ENCODE data around the gene METTL23.
"Not testable (repeated sequence)": the region's sequence is repeated elsewhere in the genome, so short reads cannot be mapped to it uniquely, and the experiment has no call there.

The METTL23 gene

DNA sequence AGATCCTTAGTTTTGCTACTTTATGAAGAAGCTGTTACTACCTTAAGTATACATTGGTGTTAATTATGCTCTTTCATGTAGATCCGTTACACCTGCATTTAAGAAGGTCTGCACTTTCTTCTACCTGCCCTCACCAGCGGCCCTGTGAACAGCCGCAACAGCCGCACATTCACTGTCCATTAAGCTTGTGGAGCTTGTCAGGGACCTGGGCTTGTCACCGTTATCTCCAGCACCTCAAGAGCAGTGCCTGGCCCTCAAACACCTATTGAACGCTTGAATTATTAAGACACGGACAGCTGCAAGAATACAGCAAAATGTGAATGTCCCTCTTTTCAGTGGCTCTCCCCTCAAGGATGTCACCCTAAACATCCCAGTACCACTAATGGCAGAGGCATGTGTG lies 12.9 kb upstream of the METTL23 start:
- no peak for DNase-seq (ENCODE audit: low read depth in 3 of 3)

DNA sequence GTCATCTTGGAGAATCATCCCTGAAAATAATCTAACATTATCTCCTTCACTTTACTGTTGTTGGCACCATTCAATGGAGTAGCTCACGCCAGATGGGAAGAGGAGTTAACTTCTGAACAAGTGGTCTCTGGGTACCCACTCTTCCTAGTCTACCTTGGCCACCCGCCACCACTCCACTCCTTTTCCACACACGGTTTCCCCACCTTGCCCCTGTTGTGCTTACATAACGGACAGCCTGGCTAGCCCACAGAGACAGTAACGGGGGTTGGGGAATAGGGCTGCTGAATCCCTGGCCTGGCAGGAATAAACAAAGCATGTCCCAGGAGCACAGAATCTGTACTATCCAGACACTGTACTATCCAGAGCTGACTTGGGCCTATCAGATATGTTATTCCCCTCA lies 12.3 kb upstream of the METTL23 start:
- no peak for DNase-seq (ENCODE audit: low read depth in 3 of 3)

GRCh38 chr17:76714822-76715495 lies 11.7 kb upstream of the METTL23 start:
- DNase-seq (ENCODE audit: low read depth in 3 of 3) = peak; percentile 43 to 64 (median 61)

DNA sequence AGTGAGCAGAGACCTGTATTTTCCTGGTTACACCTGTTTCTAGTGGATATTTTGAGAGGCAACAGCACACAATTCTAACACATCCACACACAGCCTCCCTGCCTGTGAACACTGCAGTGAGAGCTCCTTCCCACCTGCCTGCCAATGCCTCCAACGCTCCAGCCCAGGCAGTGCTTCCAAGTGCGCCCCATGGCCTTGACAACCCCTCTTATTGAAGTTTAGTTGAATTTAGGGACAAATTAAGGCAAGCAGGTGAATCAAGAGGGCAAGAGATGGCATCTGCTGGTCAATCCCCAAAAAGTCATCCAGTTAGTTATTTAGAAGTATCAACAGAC lies 11.2 kb upstream of the METTL23 start:
- DNase-seq (ENCODE audit: low read depth in 3 of 3) = no peak

DNA sequence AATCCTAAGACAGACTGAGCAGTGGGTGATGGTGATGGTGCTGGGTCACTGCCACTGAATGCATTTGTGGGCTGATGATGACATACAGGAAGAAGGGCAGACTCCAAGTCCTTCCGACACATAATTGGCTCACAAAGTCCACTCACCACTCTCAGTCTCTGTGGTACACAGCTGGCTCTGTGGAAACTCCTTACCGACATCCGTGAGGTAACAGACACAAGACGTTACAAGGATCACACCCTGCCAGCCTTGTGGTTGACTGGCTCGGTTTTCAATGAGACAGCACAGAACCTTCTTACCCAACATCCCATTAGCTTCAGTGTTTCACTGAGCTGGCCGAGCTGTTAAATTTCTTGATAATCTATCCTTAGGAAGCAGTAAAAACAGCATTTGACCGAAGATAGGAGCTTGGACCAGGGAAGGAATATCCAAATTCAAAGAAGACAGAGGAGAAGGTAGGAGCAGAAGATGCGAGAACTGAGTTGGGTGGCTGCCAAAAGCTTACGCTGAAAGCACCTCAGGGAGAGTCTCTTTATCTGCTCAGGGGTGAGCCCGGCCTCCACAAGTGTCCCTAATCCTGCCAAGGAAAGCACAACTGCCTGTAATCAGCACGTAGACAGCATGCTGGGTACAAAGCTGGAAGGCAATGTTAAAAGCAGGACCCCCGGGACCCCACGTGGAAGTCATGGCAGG lies 10.3 kb upstream of the METTL23 start:
- DNase-seq (ENCODE audit: low read depth in 3 of 3) = no peak

DNA sequence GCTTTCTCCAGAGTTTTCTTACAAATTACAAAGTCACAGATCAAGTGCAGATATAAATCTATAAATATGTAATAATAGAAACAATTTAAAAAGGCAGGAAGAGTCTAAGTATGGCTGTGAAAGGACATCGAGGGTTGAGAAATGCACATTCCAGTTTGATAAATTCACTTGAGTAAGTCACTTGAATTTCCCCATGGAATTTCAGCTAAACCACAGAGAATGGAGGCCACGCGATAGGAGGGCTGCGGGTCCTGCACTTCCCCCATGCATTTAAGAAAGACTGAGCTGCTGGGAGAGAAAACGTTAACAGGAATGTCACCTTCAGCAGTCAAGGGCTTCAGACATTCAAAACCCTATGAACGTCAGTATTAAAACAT lies 9.8 kb upstream of the METTL23 start:
- no peak for DNase-seq (ENCODE audit: low read depth in 3 of 3)

DNA sequence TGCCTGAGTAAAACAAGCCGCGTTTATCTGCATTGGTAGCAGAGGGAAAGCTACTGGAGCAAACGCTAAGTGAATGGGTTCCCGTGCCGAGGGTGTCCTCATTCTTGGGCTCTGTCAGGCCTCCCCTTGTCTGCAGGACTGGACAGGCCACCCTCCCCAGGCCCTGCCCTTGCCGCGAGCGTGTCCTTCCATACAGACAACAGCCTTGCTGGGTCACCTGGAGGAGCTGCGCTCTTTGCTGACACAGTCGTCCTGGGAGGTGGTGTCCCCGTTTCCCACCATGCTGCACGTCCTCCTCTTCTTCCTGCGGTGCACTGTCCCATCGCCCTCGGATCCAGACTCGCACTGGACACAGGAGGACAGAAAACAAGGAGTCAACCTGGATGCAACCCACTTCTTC lies 8.1 kb upstream of the METTL23 start:
- no peak for DNase-seq (ENCODE audit: low read depth in 3 of 3)

- DNase-seq (ENCODE audit: low read depth in 3 of 3) = no peak
These were observed 6.4 kb upstream of the METTL23 start for GRCh38 chr17:76720211-76720610.

DNA sequence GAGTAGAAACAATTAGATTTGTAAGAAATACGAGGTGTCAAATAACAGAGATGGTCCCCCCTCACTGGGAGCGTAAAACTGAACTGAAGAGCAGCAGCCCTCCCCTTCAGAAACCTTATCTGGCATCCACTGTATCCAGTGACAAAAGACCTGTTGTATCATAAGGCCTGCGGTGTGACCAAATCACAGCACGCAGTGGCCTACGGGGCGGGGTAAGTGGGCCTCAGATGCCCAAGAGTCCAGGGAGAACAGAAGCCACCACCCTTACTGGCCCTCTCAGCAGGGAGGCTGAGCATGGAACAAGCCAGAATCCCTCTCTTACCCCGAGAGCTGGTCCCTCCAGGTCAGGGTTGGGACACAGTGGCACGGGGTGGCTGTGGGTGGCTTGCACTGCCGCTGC lies 5.7 kb upstream of the METTL23 start:
- DNase-seq (ENCODE audit: low read depth in 3 of 3) = no peak

- no peak for DNase-seq (ENCODE audit: low read depth in 3 of 3)
These were observed 5.2 kb upstream of the METTL23 start for GRCh38 chr17:76721463-76721862.

DNA sequence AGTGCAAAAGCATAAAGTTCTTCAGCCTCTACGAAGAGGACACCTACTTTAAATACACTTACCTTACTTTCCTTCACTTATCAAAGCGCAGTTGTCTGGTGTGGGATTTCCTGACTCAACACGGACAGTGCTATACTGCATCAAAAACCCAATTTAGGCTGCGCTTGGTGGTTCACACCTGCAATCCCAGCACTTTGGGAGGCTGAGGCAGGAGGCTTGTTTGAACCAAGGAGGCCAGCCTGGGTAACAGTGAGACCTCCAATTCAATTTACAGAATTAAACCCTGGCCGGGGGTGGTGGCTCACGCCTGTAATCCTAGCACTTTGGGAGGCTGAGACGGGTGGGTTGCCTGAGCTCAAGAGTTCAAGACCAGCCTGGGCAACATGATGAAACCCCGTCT lies 4.4 kb upstream of the METTL23 start:
- DNase-seq (ENCODE audit: low read depth in 3 of 3) = no peak

- not testable (repeated sequence) for DNase-seq (ENCODE audit: low read depth in 3 of 3)
These were observed 3.7 kb upstream of the METTL23 start for GRCh38 chr17:76722977-76723376.

GRCh38 chr17:76723812-76724211 lies 2.8 kb upstream of the METTL23 start:
- DNase-seq (ENCODE audit: low read depth in 3 of 3) = no peak

GRCh38 chr17:76725580-76726230 lies 934 bp upstream of the METTL23 start:
- DNase-seq (ENCODE audit: low read depth in 3 of 3) = peak; percentile 38 to 50 (median 46)

DNA sequence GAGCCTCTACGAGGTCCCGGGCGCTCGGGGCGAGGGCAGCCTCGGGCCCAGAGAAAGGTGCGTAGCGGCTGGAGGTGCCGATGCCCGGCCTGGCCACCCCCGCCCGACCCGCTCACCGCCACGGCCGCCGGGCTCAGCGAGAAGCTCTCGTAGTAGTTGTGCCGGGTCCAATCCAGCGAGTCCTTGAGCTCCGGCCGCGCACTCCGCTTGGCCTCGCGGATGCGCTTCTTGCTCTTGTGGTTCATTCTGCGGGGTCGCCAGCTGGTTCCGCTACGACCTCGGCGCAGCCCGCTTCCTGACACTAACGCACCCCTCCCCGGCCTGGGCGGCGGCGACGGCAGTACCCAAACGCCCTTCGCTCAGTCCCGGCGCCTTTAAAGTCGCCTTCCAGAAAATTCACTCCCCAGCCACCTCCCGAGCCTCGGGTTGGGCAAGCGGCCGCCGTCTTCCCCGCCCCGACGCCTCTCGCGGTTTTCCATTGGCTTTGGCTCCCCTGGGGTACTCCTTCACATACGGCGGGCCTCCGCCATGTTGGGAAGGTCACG lies 336 bp upstream of the METTL23 start, which contains the start of gene JMJD6:
Gene JMJD6 (minus strand): TSS at position 376 of the 545 bp plus-strand sequence. CDS start 131 bp downstream, at position 245.
- DNase-seq (ENCODE audit: low read depth in 3 of 3) = peak; percentile 85 to 90 (median 85)

DNA sequence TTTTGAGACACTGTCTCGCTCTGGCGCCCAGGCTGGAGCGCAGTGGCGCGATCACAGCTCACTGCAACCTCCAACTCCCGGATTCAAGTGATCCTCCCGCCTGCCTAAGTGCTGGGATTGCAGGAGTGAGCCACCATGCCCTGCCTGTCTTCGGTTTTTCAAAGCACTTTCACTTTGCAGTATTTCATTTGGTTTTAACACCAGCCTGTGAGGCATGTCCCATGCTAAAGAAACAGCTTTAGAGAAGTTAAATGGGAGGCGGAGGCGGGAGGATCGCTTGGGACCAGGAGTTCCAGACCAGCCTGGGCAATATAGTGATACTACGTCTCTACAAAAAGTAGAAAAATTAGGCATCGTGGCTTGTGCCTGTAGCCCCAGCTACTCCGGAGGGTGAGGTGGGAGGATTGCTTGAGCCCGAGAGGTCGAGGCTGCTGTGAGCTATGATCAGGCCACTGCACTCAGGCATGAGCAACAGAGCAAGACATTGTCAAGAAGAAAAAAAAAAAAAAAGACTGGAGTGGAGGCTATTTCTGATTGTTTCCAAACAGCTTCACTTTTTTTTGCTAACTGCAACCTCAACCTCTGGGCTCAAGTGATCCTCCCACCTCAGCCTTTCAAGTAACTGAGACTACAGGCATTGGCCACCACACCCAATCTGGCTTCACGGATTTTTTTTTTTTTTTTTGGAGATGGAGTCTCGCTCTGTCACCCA lies 1.3 kb downstream of the METTL23 start:
- no peak for DNase-seq (ENCODE audit: low read depth in 3 of 3)

DNA sequence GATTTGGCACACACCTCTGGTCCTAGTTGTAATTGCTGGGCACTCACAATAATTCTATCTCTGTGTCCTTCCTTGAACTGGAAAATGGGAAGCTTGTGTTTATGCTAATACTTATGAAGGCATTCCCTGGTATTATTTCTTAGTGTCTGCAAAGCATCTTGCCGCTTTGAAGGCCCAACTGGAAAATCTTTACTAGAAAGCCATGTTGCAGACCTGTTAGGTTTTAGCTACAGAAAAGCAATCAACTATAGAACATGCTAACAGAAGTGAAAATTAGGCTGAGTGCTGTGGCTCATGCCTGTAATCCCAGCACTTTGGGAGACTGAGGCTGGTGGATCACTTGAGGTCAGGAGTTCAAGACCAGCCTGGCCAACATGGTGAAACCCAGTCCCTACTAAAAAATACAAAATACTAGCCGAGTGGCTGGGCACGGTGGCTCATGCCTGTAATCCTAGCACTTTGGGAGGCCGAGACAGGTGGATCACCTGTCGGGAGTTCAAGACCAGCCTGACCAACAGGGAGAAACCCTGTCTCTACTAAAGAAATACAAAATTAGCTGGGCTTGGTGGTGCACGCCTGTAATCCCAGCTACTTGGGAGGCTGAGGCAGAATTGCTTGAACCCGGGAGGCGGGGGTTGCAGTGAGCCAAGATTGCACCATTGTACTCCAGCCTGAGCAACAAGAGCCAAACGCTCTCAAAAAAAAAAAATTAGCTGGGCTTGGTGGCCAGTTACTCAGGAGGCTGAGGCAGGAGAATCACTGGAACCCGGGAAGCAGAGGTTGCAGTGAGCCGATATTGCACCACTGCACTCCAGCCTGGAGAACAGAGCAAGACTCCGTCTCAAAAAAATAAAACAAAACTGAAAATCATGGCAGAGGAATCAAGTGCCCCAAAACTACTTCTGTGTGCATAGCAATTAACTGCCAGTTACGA lies 5.4 kb downstream of the METTL23 start:
- DNase-seq (ENCODE audit: low read depth in 3 of 3) = not testable (repeated sequence)

DNA sequence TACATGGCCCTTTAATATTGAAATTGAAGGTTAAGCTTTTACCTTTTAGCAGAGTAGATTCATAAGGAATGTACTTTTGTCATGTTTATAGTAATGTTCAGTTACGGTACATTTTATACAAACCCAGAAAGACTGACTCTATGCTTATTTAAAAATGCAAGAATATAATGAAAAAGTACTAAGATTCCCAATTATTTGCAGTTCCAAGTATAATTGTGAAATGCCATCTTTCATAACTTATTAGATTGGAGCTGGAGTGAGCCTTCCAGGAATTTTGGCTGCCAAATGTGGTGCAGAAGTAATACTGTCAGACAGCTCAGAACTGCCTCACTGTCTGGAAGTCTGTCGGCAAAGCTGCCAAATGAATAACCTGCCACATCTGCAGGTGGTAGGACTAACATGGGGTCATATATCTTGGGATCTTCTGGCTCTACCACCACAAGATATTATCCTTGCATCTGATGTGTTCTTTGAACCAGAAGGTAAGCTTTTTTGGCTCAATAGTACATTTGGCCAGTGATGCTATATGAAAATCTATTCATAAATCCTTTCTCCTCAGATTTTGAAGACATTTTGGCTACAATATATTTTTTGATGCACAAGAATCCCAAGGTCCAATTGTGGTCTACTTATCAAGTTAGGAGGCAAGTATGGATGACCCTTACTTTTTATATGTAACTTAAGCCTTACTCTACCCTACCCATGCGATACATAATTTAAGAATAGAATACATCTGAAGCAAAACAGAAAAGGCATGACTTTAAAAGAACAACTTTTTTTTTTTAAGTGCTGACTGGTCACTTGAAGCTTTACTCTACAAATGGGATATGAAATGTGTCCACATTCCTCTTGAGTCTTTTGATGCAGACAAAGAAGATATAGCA lies 6.3 kb downstream of the METTL23 start:
- no peak for DNase-seq (ENCODE audit: low read depth in 3 of 3)

DNA sequence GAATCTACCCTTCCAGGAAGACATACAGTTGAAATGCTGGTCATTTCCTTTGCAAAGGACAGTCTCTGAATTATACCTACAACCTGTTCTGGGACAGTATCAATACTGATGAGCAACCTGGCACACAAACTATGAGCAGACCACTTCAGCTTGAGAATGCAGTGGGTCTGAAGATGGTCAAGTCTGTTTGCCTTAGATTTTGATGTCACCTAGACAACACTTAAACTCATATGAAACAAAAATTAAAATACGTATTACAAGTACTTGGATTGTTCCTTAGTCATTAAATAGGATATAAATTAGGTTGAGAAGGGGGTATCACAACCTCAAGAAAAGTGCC lies 6.9 kb downstream of the METTL23 start:
- DNase-seq (ENCODE audit: low read depth in 3 of 3) = no peak
